Activated naive CD8-positive, alpha-beta T cell treated with anti-CD3 and anti-CD28 coated beads, Interleukin-2, amount 10 ng/mL, durations not matched to agents 7 days and 5 days (primary cell): ENCODE measurements around the gene KCNQ4. TPM values are rescaled to one million over a fixed set of nuclear protein-coding genes. Genes with fewer than 3 reads are reported as not detected.

ENCODE experiments used
- ATAC-seq: fragments of 150-1000 bp; cut with Tn5 transposase; one replicate; pipeline ENCODE4 v1.10.0; 2021; ENCODE audit warnings: low read depth, moderate library complexity
- POLR2A ChIA-PET: fragments of 350-600 bp; sonication (Branson Sonifier 250); formaldehyde crosslinking; loops from one replicate; lab custom pipeline; 2021; ENCODE audit warnings: antibody characterized with exemption; lab: Charles Lee
- DNase-seq: peaks from one replicate; pipeline ENCODE4 v3.0.0; 2021
- H3K27ac Mint-ChIP-seq: one replicate; pipeline ENCODE4 v1.8.0; 2022; ENCODE audit warnings: mild to moderate bottlenecking, mixed read lengths
- H3K27me3 Mint-ChIP-seq: one replicate; pipeline ENCODE4 v1.8.0; 2022; ENCODE audit warnings: mild to moderate bottlenecking, moderate library complexity, mixed read lengths
- H3K36me3 Mint-ChIP-seq: one replicate; pipeline ENCODE4 v1.8.0; 2021; ENCODE audit warnings: mild to moderate bottlenecking, mixed read lengths
- H3K4me1 Mint-ChIP-seq: one replicate; pipeline ENCODE4 v1.8.0; 2021; ENCODE audit warnings: mixed read lengths
- H3K4me3 Mint-ChIP-seq: one replicate; pipeline ENCODE4 v1.8.0; 2022; ENCODE audit warnings: mild to moderate bottlenecking, moderate library complexity, mixed read lengths
- H3K9me3 Mint-ChIP-seq: one replicate; pipeline ENCODE4 v1.8.0; 2021; ENCODE audit warnings: mixed read lengths
- total RNA-seq, 2 experiments: library from RNA; stranded (reverse); gene quantifications; one replicate each; pipeline ENCODE4 v1.2.3, GENCODE V29; 2021

Gene KCNQ4
- total RNA-seq, 2 experiments from 2014 or later, result 1.2 to 1.5 TPM

DNA sequence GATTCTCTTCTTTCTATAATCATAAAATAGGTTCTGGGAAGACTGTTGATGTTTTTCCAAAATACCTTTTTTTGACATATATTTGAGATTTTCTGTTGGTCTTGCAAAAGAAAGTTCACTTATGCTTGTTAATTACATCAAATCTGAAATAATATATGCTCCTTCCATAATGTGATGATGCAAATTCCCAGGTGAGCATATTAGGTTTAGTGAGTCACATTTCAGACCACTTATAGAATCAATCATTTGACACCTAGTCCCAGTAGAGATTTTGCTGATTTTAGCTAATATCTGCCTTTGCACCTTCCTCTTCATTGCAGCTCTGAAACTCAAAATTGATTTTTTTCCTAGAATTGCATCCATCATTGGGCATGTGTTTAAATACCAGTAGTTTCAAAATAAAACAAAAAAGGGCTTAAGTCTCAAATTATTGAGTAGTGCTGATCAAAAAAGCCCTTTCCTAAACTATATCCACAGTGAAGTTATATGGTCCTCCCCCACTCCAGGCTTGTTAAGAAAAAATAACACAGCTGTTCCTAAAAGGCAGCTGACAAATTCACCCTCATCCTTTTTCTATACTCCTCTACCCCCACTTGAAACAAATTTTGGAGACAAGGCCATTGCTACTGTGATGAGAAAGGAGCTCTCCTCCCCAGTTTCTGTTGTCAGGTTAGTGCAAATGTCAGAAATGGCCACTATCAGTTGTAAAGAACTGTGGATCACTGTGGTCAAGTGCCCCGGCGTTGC, 37.1 kb upstream of the KCNQ4 start:
- Mint-ChIP-seq H3K4me3 (no peak overlapping the region), H3K27ac (no peak overlapping the region), H3K36me3 (peaks cover 65% of the 10 kb centered on the region), H3K27me3 (no peaks in the 10 kb centered on the region), H3K9me3 (no peaks in the 10 kb centered on the region), H3K4me1 (peaks cover 21% of the 10 kb centered on the region)
- no peak for DNase-seq
- POLR2A ChIA-PET, result interaction anchor here (0.6 to 1.2 kb wide), 2 partner anchors 55 to 608 kb away, joined by 3 to 5 read pairs; partner anchors contain the start of gene NFYC
- no peak for ATAC-seq

DNA sequence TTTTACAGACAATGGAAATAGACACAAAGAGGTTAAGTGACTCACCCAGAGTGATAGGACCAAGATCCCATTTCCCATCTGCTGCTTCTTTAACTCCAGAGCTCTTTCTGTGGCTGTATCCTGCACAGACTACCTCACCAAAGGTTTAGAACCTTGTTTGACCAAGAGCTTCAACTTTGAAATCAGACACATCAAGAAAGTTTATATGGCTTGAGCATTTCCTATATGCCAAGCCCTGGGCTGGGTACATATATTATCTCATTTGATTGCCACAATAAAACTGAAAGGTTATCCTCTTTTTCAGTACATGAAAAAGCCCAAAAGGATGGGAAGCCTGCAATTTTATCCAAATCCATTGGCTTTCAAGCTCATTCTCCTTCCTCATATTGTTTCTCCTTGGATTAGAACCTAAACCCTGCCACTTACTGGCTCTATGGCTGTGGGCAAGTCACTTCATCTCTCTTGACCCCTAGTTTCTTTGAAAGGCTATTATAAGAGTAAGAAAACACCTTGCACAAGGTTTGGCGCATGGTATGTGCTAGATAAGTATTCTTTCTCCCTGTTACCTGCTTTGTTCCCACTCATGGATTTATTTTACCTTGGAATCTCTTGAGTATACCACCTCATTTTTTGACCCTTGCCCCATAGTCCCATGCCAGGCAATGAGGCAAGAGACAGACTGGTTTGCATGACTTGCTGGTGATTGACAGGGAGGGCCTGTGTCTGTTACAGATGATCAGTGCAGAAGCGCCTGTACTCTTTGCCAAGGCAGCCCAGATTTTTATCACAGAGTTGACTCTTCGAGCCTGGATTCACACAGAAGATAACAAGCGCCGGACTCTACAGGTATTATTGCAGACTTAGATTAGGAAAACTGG, 34.5 kb upstream of the KCNQ4 start:
- Mint-ChIP-seq H3K36me3 (peaks cover 59% of the 10 kb centered on the region), H3K4me3 (no peak overlapping the region), H3K27ac (no peak overlapping the region), H3K9me3 (no peaks in the 10 kb centered on the region), H3K27me3 (no peaks in the 10 kb centered on the region), H3K4me1 (peaks cover 19% of the 10 kb centered on the region)
- ATAC-seq (no peak), DNase-seq (no peak)
- POLR2A ChIA-PET, result no interaction called here

DNA sequence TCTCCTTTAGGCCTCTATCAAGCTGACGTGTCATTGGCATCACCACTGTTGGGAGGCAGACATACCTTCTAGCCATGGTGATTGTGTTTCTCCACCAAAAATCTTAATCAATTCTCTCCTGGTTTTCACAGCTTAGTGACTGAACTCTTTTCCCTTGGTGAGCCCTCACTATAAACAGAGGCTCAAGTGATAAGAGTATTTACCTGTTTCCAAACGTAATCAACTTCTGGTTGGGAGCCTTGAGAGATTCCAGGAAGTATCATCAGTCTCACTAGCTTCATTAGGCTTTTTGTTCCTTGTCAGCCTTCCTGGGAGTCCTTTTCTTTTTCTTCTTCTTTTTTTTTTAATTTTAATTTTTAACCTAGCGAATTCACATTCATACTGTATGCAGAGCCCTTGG, 33.8 kb upstream of the KCNQ4 start:
- no peaks in the 10 kb centered on the region for H3K9me3 Mint-ChIP-seq
- no peak for ATAC-seq
- peaks cover 53% of the 10 kb centered on the region for H3K36me3 Mint-ChIP-seq
- no peak overlapping the region for H3K27ac Mint-ChIP-seq
- H3K27me3 Mint-ChIP-seq, result no peaks in the 10 kb centered on the region
- peaks cover 19% of the 10 kb centered on the region for H3K4me1 Mint-ChIP-seq
- POLR2A ChIA-PET, result no interaction called here
- DNase-seq, result no peak
- no peak overlapping the region for H3K4me3 Mint-ChIP-seq

DNA sequence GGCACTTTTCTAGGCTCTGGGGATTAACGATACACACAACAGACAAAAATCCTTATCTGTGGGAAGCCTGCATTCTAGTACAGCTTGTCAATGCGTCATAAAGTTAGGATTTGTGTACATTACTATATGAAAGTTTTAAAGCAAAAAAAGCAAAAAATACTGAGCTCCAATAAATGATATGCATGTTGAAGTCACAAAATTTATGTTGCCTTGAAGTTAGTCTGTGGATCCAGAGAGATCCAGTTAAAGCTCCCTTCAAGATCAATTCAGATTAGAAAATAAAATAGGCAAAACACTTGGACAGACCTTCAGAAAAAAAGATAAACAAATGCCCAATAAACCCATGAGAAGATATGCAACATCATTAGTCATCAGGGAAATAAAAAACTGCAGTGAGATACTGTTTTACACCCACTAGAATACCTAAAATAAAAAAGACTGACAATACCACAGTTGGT, 33.1 kb upstream of the KCNQ4 start:
- H3K36me3 Mint-ChIP-seq, result peaks cover 51% of the 10 kb centered on the region
- ATAC-seq (no peak), DNase-seq (no peak)
- no peak overlapping the region for H3K27ac Mint-ChIP-seq
- H3K9me3 Mint-ChIP-seq, result no peaks in the 10 kb centered on the region
- POLR2A ChIA-PET, result no interaction called here
- H3K4me3 Mint-ChIP-seq, result no peak overlapping the region
- peaks cover 17% of the 10 kb centered on the region for H3K4me1 Mint-ChIP-seq
- no peaks in the 10 kb centered on the region for H3K27me3 Mint-ChIP-seq

DNA sequence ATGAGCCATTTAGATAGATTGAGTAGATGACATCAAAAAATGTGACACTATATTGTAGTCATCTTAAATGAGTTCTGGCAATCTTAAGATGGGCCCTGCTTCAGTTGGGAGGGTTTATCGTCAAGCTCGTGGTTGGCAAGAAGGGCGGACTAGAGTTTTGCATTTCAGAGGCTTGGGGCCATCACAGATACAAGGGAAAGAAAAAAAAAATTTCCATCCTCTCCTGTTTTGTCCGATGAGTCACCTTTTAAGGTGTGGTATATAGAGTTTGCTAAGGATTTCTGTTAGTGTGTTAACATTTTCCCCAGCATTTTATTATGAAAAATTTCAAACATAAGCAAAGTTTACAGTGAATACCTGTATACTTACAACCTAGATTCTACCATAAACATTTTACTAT, 31.8 kb upstream of the KCNQ4 start:
- H3K27me3 Mint-ChIP-seq, result no peaks in the 10 kb centered on the region
- ATAC-seq (no peak), DNase-seq (no peak)
- H3K27ac Mint-ChIP-seq, result no peak overlapping the region
- H3K4me3 Mint-ChIP-seq, result no peak overlapping the region
- POLR2A ChIA-PET, result interaction anchor here (1.0 kb wide), 1 partner anchor 61 kb away, joined by 3 read pairs; no protein-coding TSS in a partner anchor
- H3K9me3 Mint-ChIP-seq, result no peaks in the 10 kb centered on the region
- H3K4me1 Mint-ChIP-seq, result peaks cover 15% of the 10 kb centered on the region
- H3K36me3 Mint-ChIP-seq, result peaks cover 47% of the 10 kb centered on the region

DNA sequence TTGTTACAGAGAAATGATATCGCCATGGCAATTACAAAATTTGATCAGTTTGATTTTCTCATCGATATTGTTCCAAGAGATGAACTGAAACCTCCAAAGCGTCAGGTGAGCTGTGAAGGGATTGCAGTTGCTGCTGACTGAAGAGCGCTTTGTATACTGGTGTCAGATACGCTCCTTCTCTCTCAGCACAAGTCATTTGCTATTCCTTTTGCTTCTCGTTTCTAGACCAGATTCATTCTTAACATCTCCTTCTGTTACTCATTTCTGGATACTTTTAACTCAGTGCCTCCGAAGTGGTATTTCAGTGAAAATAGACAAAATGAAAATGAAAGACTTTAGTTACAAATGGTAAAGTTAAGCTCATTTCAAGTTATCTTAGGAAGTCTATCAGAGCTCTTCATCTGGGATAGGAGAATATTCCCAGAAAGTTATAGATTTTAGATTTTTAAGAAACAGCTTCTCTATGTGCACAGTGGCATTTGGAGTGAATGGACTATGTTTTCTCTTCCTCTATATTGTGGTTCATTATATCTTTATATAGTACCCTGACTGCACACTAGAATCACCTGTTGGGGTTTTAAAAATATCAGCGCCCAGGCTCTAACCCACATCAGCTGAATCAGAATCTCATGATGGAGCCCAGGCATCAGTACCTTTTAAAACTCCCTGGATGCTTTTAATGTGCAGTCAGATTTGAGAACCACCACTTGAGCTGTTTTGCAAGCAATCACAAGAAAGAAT, 30.3 kb upstream of the KCNQ4 start:
- ATAC-seq (no peak), DNase-seq (no peak)
- POLR2A ChIA-PET, result interaction anchor here (0.6 to 1.4 kb wide), 2 partner anchors 62 to 478 kb away, joined by 3 to 5 read pairs; partner anchors contain the start of gene NFYC
- Mint-ChIP-seq H3K9me3 (no peaks in the 10 kb centered on the region), H3K36me3 (peaks cover 40% of the 10 kb centered on the region), H3K27me3 (no peaks in the 10 kb centered on the region), H3K4me3 (no peak overlapping the region), H3K4me1 (peaks cover 15% of the 10 kb centered on the region), H3K27ac (peak overlapping the region; percentile 11)

DNA sequence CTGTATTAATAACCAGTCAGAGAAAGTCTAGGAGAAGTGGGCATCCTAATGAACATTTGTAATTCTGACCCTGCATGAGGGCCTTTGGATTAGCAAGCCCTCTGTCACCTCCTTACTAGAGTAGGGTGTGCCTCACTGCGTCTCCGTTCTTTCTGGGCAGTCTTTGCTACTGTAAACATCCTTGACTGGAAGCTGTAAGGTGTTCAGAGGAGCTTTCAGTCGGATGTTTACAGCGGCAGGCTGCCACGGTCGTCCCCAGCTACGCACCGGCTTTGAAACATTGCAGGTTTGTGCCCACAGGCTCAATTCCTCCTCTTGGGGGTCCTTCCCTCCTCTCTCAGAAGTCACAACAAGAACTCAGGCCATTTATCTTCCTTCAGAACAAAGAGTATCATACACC, 29.4 kb upstream of the KCNQ4 start:
- Mint-ChIP-seq H3K27me3 (no peaks in the 10 kb centered on the region), H3K9me3 (no peaks in the 10 kb centered on the region), H3K36me3 (peaks cover 38% of the 10 kb centered on the region), H3K27ac (no peak overlapping the region), H3K4me3 (no peak overlapping the region), H3K4me1 (peaks cover 14% of the 10 kb centered on the region)
- DNase-seq (no peak), ATAC-seq (no peak)
- POLR2A ChIA-PET, result interaction anchor here (0.6 to 1.8 kb wide), 3 partner anchors 11 to 63 kb away, joined by 3 to 5 read pairs (median 3); partner anchors contain the start of gene NFYC

DNA sequence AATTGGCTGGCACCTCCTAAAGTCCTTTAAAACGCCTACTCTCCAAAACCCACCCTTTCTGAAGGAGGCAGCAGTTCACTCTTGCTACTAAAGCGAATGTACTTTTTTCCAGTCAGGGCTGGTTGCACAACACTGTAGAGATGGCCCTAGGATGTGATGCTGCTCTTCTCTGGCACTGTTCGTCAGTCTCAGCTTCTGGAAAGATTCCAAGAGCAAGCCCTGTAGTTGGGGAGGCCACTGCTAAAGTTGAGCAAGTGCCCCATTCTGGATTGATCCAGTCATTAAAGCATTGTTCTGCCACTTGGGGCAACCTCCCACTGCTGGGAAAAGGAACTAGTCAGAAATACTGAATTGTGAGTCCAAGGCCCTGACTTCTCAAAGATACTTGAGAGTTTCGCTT, 28.5 kb upstream of the KCNQ4 start:
- H3K4me1 Mint-ChIP-seq, result peaks cover 14% of the 10 kb centered on the region
- ATAC-seq (no peak), DNase-seq (no peak)
- H3K9me3 Mint-ChIP-seq, result no peaks in the 10 kb centered on the region
- H3K27ac Mint-ChIP-seq, result no peak overlapping the region
- POLR2A ChIA-PET, result interaction anchor here (1.8 to 2.8 kb wide), 2 partner anchors 10 to 63 kb away, joined by 5 to 7 read pairs; partner anchors contain the start of gene NFYC
- H3K4me3 Mint-ChIP-seq, result no peak overlapping the region
- H3K27me3 Mint-ChIP-seq, result no peaks in the 10 kb centered on the region
- peaks cover 43% of the 10 kb centered on the region for H3K36me3 Mint-ChIP-seq

DNA sequence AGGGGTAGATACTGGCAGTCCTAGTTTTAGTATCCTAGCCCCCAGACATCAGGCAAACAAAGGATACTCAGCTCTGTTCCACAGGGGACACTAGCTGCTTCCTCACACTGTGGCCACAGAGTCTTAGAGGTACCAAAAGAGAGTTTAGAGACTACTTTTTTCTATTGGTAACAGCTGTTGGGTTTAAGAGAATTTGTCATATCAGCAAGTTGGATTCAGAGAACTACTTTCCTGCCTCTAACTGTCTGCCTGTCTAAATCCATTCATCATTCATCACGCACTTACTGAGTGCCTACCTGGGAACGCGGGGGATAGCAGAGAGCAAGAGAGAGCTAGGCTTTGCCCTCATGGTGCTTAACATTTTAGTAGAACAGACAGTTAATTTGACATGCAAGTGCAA, 27.1 kb upstream of the KCNQ4 start:
- ATAC-seq, result no peak
- Mint-ChIP-seq H3K27ac (no peak overlapping the region), H3K9me3 (no peaks in the 10 kb centered on the region), H3K36me3 (peaks cover 42% of the 10 kb centered on the region), H3K4me1 (peaks cover 8% of the 10 kb centered on the region), H3K27me3 (no peaks in the 10 kb centered on the region), H3K4me3 (no peak overlapping the region)
- DNase-seq, result no peak
- POLR2A ChIA-PET, result interaction anchor here (2.8 kb wide), 1 partner anchor 65 kb away, joined by 7 read pairs; the partner anchor contains the start of gene NFYC

DNA sequence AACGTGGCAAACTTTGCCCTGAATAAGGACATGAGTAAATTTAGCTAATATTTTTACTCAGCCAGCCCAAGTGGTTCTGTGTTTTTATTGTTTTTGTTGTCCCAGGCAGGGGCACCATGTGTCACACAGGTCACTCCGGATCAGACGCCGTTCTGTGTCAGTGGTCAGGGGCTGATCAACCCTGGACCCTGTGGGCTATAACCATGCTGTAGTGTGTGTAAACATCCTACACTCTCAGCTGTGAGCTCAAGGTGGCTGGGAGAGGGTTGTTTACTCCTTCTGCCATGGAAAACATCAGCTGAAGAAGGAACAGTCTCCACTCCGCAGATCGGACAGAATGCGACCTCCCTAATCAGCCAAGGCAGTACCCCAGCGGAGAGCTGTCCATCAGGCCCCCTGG, 26.5 kb upstream of the KCNQ4 start:
- no peaks in the 10 kb centered on the region for H3K9me3 Mint-ChIP-seq
- no peak for ATAC-seq

DNA sequence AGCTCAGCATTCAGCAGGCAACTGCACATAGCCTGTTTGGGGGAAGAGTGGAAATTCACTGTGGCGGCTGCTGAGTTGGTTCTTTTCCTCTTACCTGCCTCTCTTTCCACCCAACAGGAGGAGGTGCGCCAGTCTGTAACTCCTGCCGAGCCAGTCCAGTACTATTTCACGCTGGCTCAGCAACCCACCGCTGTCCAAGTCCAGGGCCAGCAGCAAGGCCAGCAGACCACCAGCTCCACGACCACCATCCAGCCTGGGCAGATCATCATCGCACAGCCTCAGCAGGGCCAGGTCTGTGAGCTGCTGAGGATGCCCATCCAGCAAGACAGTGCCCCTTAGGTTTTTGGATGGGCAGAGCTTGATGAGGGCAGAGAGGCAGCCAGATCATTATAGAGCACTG, 25.6 kb upstream of the KCNQ4 start:
- Mint-ChIP-seq H3K27ac (no peak overlapping the region), H3K36me3 (peaks cover 42% of the 10 kb centered on the region), H3K4me1 (peaks cover 11% of the 10 kb centered on the region), H3K27me3 (no peaks in the 10 kb centered on the region), H3K9me3 (no peaks in the 10 kb centered on the region), H3K4me3 (no peak overlapping the region)
- ATAC-seq (no peak), DNase-seq (no peak)
- POLR2A ChIA-PET, result interaction anchor here (2.8 kb wide), 1 partner anchor 66 kb away, joined by 7 read pairs; the partner anchor contains the start of gene NFYC

More for the DNA sequence above, 26.5 kb upstream of the KCNQ4 start:
- POLR2A ChIA-PET, result interaction anchor here (2.8 kb wide), 1 partner anchor 65 kb away, joined by 7 read pairs; the partner anchor contains the start of gene NFYC
- H3K4me1 Mint-ChIP-seq, result peaks cover 10% of the 10 kb centered on the region
- H3K27ac Mint-ChIP-seq, result no peak overlapping the region
- H3K36me3 Mint-ChIP-seq, result peaks cover 40% of the 10 kb centered on the region
- no peaks in the 10 kb centered on the region for H3K27me3 Mint-ChIP-seq
- H3K4me3 Mint-ChIP-seq, result no peak overlapping the region
- DNase-seq, result no peak

DNA sequence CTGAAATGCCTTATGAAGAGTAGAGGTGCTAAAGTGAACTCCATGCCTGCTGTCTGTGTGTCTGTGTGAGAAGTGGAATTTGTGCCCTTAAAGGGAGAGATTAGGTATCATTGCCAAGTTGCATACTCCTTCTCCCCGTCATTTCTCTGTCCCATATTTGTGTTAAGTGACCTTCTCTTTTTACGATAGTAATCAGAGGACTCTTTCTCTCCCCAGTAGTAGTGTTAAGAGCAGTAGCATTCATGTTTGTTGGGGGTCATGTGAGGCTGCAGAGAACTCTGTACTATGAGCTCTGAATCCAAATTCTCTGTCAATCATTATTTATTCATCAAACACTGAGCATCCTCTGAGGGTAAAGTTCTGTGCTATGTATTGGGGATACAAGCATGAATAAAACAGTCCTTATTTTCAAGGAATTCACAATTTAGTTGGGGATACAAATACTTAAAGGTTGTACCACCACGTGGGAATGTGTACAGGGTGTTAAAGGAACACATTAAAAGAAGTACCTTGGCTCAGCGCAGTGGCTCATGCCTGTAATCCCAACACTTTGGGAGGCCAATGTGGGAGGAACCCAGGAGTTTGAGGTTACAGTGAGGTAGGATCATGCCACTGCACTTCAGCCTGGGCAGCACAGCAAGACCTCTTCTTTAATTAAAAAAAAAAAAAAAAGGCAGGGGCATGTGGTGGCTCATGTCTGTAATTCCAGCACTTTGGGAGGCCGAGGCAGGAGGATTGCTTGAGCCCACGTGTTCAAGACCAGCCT, 24.8 kb upstream of the KCNQ4 start:
- no peaks in the 10 kb centered on the region for H3K9me3 Mint-ChIP-seq
- H3K27ac Mint-ChIP-seq, result no peak overlapping the region
- no peak for ATAC-seq

More for the DNA sequence above, 24.8 kb upstream of the KCNQ4 start:
- POLR2A ChIA-PET, result interaction anchor here (0.6 kb wide), 1 partner anchor 26 kb away, joined by 3 read pairs; no protein-coding TSS in a partner anchor
- H3K4me1 Mint-ChIP-seq, result peaks cover 12% of the 10 kb centered on the region
- DNase-seq, result no peak
- no peaks in the 10 kb centered on the region for H3K27me3 Mint-ChIP-seq
- H3K4me3 Mint-ChIP-seq, result no peak overlapping the region
- peaks cover 42% of the 10 kb centered on the region for H3K36me3 Mint-ChIP-seq
